Fibroblast of mammary gland (primary cell): ENCODE data around the gene ADCY6.

ENCODE experiments used
- DNase-seq: peaks from one replicate; pipeline ENCODE4 v3.0.0-alpha.2; 2010; ENCODE audit warnings: low read depth
- H3K4me3 ChIP-seq: 2 replicates; pipeline ENCODE4 v1.5.1; 2011; ENCODE audit warnings: low read depth, mild to moderate bottlenecking, low read length, moderate library complexity; ENCODE audit not compliant: control insufficient read depth
- TF ChIP-seq, protein P1 (sequence below): conservative IDR thresholded peaks from 2 replicates; pipeline ENCODE4 v1.5.1; 2011; ENCODE audit warnings: low read depth, low read length, inconsistent platforms; ENCODE audit not compliant: control insufficient read depth, insufficient read depth

The ADCY6 gene

DNA sequence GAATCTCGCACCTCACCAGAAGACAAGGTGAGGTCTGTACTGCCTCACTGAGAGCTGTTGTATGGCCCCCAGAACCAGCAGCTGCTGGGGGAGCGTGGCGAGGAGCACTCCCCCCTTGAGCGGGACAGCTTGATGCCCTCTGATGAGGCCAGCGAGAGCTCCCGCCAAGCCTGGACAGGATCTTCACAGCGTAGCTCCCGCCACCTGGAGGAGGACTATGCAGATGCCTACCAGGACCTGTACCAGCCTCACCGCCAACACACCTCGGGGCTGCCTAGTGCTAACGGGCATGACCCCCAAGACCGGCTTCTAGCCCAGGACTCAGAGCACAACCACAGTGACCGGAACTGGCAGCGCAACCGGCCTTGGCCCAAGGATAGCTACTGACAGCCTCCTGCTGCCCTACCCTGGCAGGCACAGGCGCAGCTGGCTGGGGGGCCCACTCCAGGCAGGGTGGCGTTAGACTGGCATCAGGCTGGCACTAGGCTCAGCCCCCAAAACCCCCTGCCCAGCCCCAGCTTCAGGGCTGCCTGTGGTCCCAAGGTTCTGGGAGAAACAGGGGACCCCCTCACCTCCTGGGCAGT, 38.7 kb upstream of the ADCY6 start:
- DNase-seq = no peak
- TF ChIP-seq, protein P1, sequence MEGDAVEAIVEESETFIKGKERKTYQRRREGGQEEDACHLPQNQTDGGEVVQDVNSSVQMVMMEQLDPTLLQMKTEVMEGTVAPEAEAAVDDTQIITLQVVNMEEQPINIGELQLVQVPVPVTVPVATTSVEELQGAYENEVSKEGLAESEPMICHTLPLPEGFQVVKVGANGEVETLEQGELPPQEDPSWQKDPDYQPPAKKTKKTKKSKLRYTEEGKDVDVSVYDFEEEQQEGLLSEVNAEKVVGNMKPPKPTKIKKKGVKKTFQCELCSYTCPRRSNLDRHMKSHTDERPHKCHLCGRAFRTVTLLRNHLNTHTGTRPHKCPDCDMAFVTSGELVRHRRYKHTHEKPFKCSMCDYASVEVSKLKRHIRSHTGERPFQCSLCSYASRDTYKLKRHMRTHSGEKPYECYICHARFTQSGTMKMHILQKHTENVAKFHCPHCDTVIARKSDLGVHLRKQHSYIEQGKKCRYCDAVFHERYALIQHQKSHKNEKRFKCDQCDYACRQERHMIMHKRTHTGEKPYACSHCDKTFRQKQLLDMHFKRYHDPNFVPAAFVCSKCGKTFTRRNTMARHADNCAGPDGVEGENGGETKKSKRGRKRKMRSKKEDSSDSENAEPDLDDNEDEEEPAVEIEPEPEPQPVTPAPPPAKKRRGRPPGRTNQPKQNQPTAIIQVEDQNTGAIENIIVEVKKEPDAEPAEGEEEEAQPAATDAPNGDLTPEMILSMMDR = no peak
- H3K4me3 ChIP-seq = no peak overlapping the region

DNA sequence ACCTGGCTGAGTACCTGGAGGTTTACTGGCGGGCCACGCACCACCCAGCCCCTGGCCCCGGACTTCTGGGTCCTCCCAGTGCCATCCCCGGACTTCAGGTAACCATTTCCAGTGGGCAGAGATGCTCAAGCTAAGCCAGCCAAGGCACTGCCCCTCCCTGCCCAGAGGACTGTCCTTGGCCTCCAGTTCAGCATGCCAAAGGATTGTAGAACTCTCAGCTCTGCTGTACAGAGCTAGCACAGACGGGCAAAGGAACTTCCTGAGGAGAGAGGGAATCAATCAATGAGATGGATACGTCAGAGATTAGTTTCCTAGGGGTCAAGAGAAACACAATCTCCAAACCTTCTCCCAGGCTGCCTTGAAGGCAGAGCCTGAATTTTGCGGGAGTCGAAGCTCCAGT, 38.1 kb upstream of the ADCY6 start:
- DNase-seq = no peak
- no peak overlapping the region for H3K4me3 ChIP-seq
- TF ChIP-seq, protein P1 = no peak

DNA sequence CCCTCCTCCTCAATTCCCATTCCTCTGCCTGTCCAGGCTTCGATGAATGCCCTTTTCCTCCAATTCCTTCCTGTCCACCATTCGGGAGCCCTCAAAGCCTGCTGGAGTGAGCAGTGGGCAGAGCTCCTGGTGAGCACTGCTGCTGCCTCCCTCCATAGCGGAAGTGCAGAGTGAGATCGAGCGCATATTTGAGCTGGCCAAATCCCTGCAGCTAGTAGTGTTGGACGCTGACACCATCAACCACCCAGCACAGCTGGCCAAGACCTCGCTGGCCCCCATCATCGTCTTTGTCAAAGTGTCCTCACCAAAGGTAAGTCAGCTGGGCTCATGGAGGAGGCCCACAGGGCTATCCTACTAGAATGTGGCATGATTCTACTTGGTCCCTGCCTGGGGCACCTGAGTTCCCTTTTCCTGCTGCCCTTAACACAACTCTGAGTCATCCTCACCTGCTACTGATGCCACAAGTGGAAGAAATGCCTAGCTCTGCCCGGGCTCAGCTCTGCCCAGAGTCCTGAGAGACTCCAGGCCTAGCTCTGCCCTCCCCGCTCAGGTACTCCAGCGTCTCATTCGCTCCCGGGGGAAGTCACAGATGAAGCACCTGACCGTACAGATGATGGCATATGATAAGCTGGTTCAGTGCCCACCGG, 37.4 kb upstream of the ADCY6 start:
- no peak overlapping the region for H3K4me3 ChIP-seq
- DNase-seq = no peak
- TF ChIP-seq, protein P1 = no peak

DNA sequence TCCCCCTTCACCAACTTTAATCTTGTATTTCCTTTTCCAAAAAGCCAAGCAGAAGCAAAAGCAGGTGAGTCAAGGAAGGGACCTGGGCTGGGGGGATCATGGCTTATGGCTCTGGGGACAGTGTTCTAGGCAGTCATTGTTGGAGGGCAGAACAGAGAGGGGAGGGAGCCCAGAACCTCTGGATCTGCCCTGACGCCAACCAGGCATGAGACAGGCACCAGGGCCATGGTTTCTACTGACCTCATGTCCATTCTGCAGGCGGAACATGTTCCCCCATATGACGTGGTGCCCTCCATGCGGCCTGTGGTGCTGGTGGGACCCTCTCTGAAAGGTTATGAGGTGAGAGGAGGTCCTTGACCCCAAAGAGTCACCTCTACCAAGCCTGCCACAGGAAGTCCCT, 36.0 kb upstream of the ADCY6 start:
- H3K4me3 ChIP-seq = no peak overlapping the region
- TF ChIP-seq, protein P1 = no peak
- no peak for DNase-seq

DNA sequence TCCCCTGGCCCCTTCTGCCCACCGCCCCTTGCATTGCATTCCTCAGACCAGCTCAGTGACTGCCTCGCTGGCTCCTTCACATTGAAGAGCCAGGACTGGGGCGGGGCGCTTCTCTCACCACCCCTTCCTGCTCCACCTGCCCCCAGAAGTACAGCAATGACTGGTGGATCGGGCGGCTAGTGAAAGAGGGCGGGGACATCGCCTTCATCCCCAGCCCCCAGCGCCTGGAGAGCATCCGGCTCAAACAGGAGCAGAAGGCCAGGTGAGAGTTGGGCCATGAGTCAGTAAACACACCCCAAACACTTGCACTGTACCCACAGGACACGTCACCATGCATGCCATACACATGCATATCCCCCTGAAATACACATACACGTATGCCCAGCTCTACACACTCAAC, 35.2 kb upstream of the ADCY6 start:
- H3K4me3 ChIP-seq = no peak overlapping the region
- TF ChIP-seq, protein P1 = no peak
- DNase-seq = no peak

DNA sequence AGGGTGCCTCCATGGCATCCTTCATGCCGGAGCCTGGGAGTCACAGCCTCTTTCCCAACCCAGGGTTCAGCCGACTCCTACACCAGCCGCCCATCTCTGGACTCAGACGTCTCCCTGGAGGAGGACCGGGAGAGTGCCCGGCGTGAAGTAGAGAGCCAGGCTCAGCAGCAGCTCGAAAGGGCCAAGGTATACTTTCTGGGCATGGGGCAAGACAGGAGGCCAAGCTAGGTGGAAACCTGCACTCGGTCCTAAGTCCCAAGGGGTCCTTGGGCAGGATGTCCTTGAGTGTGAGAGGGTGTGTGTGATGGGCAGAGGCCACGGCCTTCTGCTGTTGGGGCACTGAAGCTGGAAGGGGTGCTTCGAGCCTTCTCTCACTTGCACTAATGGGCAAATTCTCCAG, 34.4 kb upstream of the ADCY6 start:
- no peak overlapping the region for H3K4me3 ChIP-seq
- TF ChIP-seq, protein P1 = no peak
- DNase-seq = no peak
